HG03103 (cell line): ENCODE data around the gene MXI1.
"Not testable (repeated sequence)": the region's sequence is repeated elsewhere in the genome, so short reads cannot be mapped to it uniquely, and the experiment has no call there.

Experiments
- ATAC-seq: cut with Tn5 transposase; IDR thresholded peaks from one replicate; pipeline ENCODE4 v1.9.1; 2021; ENCODE audit warnings: low read depth; ENCODE audit not compliant: unreplicated experiment

MXI1 gene

GRCh38 chr10:110228066-110228465, 20.7 kb downstream of the MXI1 start:
- no peak for ATAC-seq

GRCh38 chr10:110229155-110229554, 21.8 kb downstream of the MXI1 start:
- no peak for ATAC-seq

- no peak for ATAC-seq
These were observed 26.4 kb downstream of the MXI1 start for GRCh38 chr10:110233846-110234245.

GRCh38 chr10:110237894-110238480, 30.6 kb downstream of the MXI1 start:
- no peak for ATAC-seq

- ATAC-seq, result no peak
These were observed 32.5 kb downstream of the MXI1 start for GRCh38 chr10:110239892-110240291.

- no peak for ATAC-seq
These were observed 34.0 kb downstream of the MXI1 start for GRCh38 chr10:110241407-110241806.

GRCh38 chr10:110241841-110242240, 34.4 kb downstream of the MXI1 start:
- ATAC-seq, result no peak

- ATAC-seq, result no peak
These were observed 35.1 kb downstream of the MXI1 start for GRCh38 chr10:110242511-110242910.

GRCh38 chr10:110244550-110244949, 37.1 kb downstream of the MXI1 start:
- ATAC-seq, result no peak

GRCh38 chr10:110247833-110248232, 40.4 kb downstream of the MXI1 start:
- not testable (repeated sequence) for ATAC-seq

GRCh38 chr10:110249489-110249888, 42.1 kb downstream of the MXI1 start:
- peak; percentile 45 for ATAC-seq

GRCh38 chr10:110251392-110251791, 44.0 kb downstream of the MXI1 start:
- ATAC-seq, result peak; percentile 79

GRCh38 chr10:110252151-110252550, 44.7 kb downstream of the MXI1 start:
- no peak for ATAC-seq

GRCh38 chr10:110254467-110254866, 47.1 kb downstream of the MXI1 start:
- ATAC-seq, result no peak

GRCh38 chr10:110258542-110258941, 51.1 kb downstream of the MXI1 start:
- ATAC-seq, result no peak

- ATAC-seq, result no peak
These were observed 51.9 kb downstream of the MXI1 start for GRCh38 chr10:110259317-110259716.

- no peak for ATAC-seq
These were observed 53.5 kb downstream of the MXI1 start for GRCh38 chr10:110260746-110261477.

GRCh38 chr10:110263164-110263563, 55.8 kb downstream of the MXI1 start:
- ATAC-seq, result no peak

- ATAC-seq, result no peak
These were observed 58.3 kb downstream of the MXI1 start for GRCh38 chr10:110265573-110266193.

GRCh38 chr10:110267276-110267675, 59.9 kb downstream of the MXI1 start:
- ATAC-seq, result no peak

GRCh38 chr10:110268442-110268841, 61.0 kb downstream of the MXI1 start:
- ATAC-seq, result no peak

GRCh38 chr10:110268971-110269370, 61.6 kb downstream of the MXI1 start:
- no peak for ATAC-seq
